ENCODE data around the gene AZU1. TPM values are rescaled to one million over a fixed set of nuclear protein-coding genes. Genes with fewer than 3 reads are reported as not detected.

The AZU1 gene
- total RNA-seq, 1 donor from 2014 or later = 1.3 TPM

- intact Hi-C loops (cut with micrococcal nuclease) = loop anchor here (1.0 to 2.0 kb wide), 4 partner anchors 31 to 139 kb away; partner anchors contain the start of genes GRIN3B, MED16, PTBP1 and RNU6-9
- Mint-ChIP-seq H3K4me3 (peak overlapping the region; percentile 55), H3K9me3 (no peaks in the 10 kb centered on the region), H3K27ac (no peak overlapping the region), H3K4me1 (peaks cover 19% of the 10 kb centered on the region), H3K27me3 (peaks cover 7% of the 10 kb centered on the region), H3K36me3 (ENCODE audit: low read depth) (peaks cover 2% of the 10 kb centered on the region)
- CTCF ChIA-PET = interaction anchor here (2.9 kb wide), 1 partner anchor 58 kb away, joined by 25 read pairs; no protein-coding TSS in a partner anchor
- DNase-seq = peak; percentile 43
- peak; percentile 35 for ATAC-seq (ENCODE audit: low read depth)
- no peak for TF ChIP-seq CTCF (IDR thresholded peaks at IDR 0.05)
- POLR2A ChIA-PET = interaction anchor here (0.6 to 2.6 kb wide), 7 partner anchors 31 to 267 kb away, joined by 3 to 52 read pairs (median 6); partner anchors contain the start of genes MED16, R3HDM4 and RNU6-9
These were observed 34.3 kb downstream of the AZU1 start for GRCh38 chr19:861756-862580.

- ChIA-PET CTCF (interaction anchor here (0.6 to 2.9 kb wide), 7 partner anchors 44 to 407 kb away, joined by 3 to 34 read pairs (median 15); partner anchors contain the start of gene WDR18), POLR2A (interaction anchor here (0.6 to 2.6 kb wide), 7 partner anchors 31 to 205 kb away, joined by 3 to 52 read pairs (median 10); partner anchors contain the start of genes ARHGAP45, KISS1R, MED16 and R3HDM4)
- peak; percentile 45 for ATAC-seq (ENCODE audit: low read depth)
- Mint-ChIP-seq H3K27me3 (peaks cover 6% of the 10 kb centered on the region), H3K36me3 (ENCODE audit: low read depth) (peaks cover 7% of the 10 kb centered on the region), H3K4me3 (peak overlapping the region; percentile 72), H3K4me1 (peaks cover 16% of the 10 kb centered on the region), H3K9me3 (no peaks in the 10 kb centered on the region), H3K27ac (peak overlapping the region; percentile 46)
- DNase-seq = peak; percentile 64
- intact Hi-C loops (cut with micrococcal nuclease) = loop anchor here (1.0 to 2.0 kb wide), 7 partner anchors 31 to 138 kb away; partner anchors contain the start of genes GRIN3B, KISS1R, MED16 and PTBP1
- TF ChIP-seq CTCF (IDR thresholded peaks at IDR 0.05) = no peak
These were observed 35.1 kb downstream of the AZU1 start for GRCh38 chr19:862581-863314.

- Mint-ChIP-seq H3K9me3 (no peaks in the 10 kb centered on the region), H3K27me3 (peaks cover 6% of the 10 kb centered on the region), H3K27ac (no peak overlapping the region), H3K36me3 (ENCODE audit: low read depth) (peaks cover 9% of the 10 kb centered on the region), H3K4me3 (peak overlapping the region; percentile 72), H3K4me1 (peaks cover 16% of the 10 kb centered on the region)
- intact Hi-C loops (cut with micrococcal nuclease) = loop anchor here (1.0 to 2.0 kb wide), 5 partner anchors 54 to 138 kb away; partner anchors contain the start of genes GRIN3B, KISS1R, PTBP1 and WDR18
- ATAC-seq (ENCODE audit: low read depth) (no peak), DNase-seq (no peak)
- TF ChIP-seq CTCF (IDR thresholded peaks at IDR 0.05) = no peak
- CTCF ChIA-PET = interaction anchor here (0.7 to 2.9 kb wide), 15 partner anchors 30 to 204 kb away, joined by 3 to 34 read pairs (median 5); partner anchors contain the start of genes ARHGAP45, KISS1R, R3HDM4 and RNU6-2
- POLR2A ChIA-PET = interaction anchor here (0.6 to 2.6 kb wide), 17 partner anchors 10 to 605 kb away, joined by 3 to 52 read pairs (median 6); partner anchors contain the start of genes ARHGAP45, KISS1R, MED16 and R3HDM4
These were observed 35.6 kb downstream of the AZU1 start for GRCh38 chr19:863315-863620.

GRCh38 chr19:866769-867300 is 39.2 kb downstream of the AZU1 start:
- no peaks in the 10 kb centered on the region for H3K9me3 Mint-ChIP-seq
- POLR2A ChIA-PET = interaction anchor here (2.1 kb wide), 1 partner anchor 26 kb away, joined by 7 read pairs; the partner anchor contains the start of genes MED16 and RNU6-9
- no peak overlapping the region for H3K4me3 Mint-ChIP-seq
- H3K36me3 Mint-ChIP-seq (ENCODE audit: low read depth) = peaks cover 31% of the 10 kb centered on the region
- DNase-seq (no peak), ATAC-seq (ENCODE audit: low read depth) (no peak)
- TF ChIP-seq CTCF (IDR thresholded peaks at IDR 0.05) = no peak
- intact Hi-C loops (cut with micrococcal nuclease) = no loop called here
- peaks cover 3% of the 10 kb centered on the region for H3K27me3 Mint-ChIP-seq
- CTCF ChIA-PET = interaction anchor here (1.2 kb wide), 1 partner anchor 117 kb away, joined by 3 read pairs; the partner anchor contains the start of gene WDR18
- no peak overlapping the region for H3K27ac Mint-ChIP-seq
- H3K4me1 Mint-ChIP-seq = peaks cover 14% of the 10 kb centered on the region
